D721Med (cell line): ENCODE data around the gene TSHR.

Source experiments
- DNase-seq: peaks from one replicate; pipeline ENCODE4 v3.0.0; 2011; ENCODE audit warnings: low spot score; ENCODE audit not compliant: insufficient read length
- FAIRE-seq: peaks from 2 replicates; lab custom pipeline; 2011; peaks lifted over from hg19 to GRCh38; lab: Jason Lieb, UNC
- CTCF ChIP-seq: IDR thresholded peaks from 2 replicates; pipeline ENCODE4 v1.5.1; 2012; ENCODE audit warnings: mild to moderate bottlenecking, control low read depth; ENCODE audit not compliant: insufficient read depth; ENCODE audit errors: missing control alignments

TSHR gene

GRCh38 chr14:80940146-80940545 lies 15.3 kb upstream of the TSHR start:
- DNase-seq (no peak), FAIRE-seq (no peak)
- no peak for TF ChIP-seq CTCF

- DNase-seq = no peak
- TF ChIP-seq CTCF = no peak
- FAIRE-seq = no peak
These were observed 13.9 kb upstream of the TSHR start, which contains the start of gene CEP128 for GRCh38 chr14:80941241-80942185. TSS of gene CEP128 (minus strand) at chr14:80941738.

- no peak for TF ChIP-seq CTCF
- DNase-seq (no peak), FAIRE-seq (no peak)
These were observed 13.2 kb upstream of the TSHR start for GRCh38 chr14:80942191-80942600.

- FAIRE-seq (no peak), DNase-seq (no peak)
- TF ChIP-seq CTCF = no peak
These were observed 10.4 kb upstream of the TSHR start for GRCh38 chr14:80944861-80945617.

- FAIRE-seq (no peak), DNase-seq (no peak)
- no peak for TF ChIP-seq CTCF
These were observed 9.2 kb upstream of the TSHR start for GRCh38 chr14:80946187-80946586.

- DNase-seq = no peak
- TF ChIP-seq CTCF = no peak
- no peak for FAIRE-seq
These were observed 8.6 kb upstream of the TSHR start for GRCh38 chr14:80946797-80947196.
